ENCODE data around the gene VWA8. TPM values are rescaled to one million over a fixed set of nuclear protein-coding genes. Genes with fewer than 3 reads are reported as not detected.

Gene VWA8
- total and polyA plus RNA-seq, 2 of the 8 experiments (the other 6 are each of a cell fraction or from before 2014, with no cell fraction given), result 5.9 to 19.6 TPM

- TF ChIP-seq TEAD4 (IDR thresholded peaks at IDR 0.05; ENCODE audit: low read depth, low read length), result no peak
- TF ChIP-seq POLR2A (IDR thresholded peaks at IDR 0.05; ENCODE audit: control extremely low read depth in 1 of 2, low read depth in 2 of 2, low read length in 2 of 2), result no peak
- no peak for TF ChIP-seq EZH2 (IDR thresholded peaks at IDR 0.05; ENCODE audit: low read depth, low read length, severe bottlenecking)
- no peak for TF ChIP-seq POU5F1 (IDR thresholded peaks at IDR 0.05; ENCODE audit: low read depth, low read length)
- no peak for TF ChIP-seq EP300 (IDR thresholded peaks at IDR 0.05; ENCODE audit: borderline replicate concordance in 1 of 2, low read depth in 2 of 2, low read length in 2 of 2)
These were observed 198.1 kb downstream of the VWA8 start (continued) for GRCh38 chr13:41762796-41763195.
